Measurements from ENCODE around the gene ANKRD34B. TPM values are rescaled to one million over a fixed set of nuclear protein-coding genes. Genes with fewer than 3 reads are reported as not detected.

The ANKRD34B gene
- total RNA-seq, 1 donor from 2014 or later: 0.17 TPM

- no peak overlapping the region for H3K27ac Mint-ChIP-seq
- H3K27me3 Mint-ChIP-seq: peaks cover 36% of the 10 kb centered on the region
- no peak for TF ChIP-seq CTCF (IDR thresholded peaks at IDR 0.05; ENCODE audit: unreplicated experiment)
- DNase-seq (ENCODE audit: low spot score, unreplicated experiment): no peak
- no peaks in the 10 kb centered on the region for H3K36me3 Mint-ChIP-seq (ENCODE audit: insufficient read depth)
- no peak overlapping the region for H3K4me3 Mint-ChIP-seq (ENCODE audit: low read depth)
- H3K4me1 Mint-ChIP-seq (ENCODE audit: low read depth): no peaks in the 10 kb centered on the region
- H3K9me3 Mint-ChIP-seq (ENCODE audit: low read depth): no peaks in the 10 kb centered on the region
Measured at GRCh38 chr5:80559244-80559643, 10.8 kb downstream of the ANKRD34B start.

- Mint-ChIP-seq H3K4me3 (ENCODE audit: low read depth) (no peak overlapping the region), H3K4me1 (ENCODE audit: low read depth) (no peaks in the 10 kb centered on the region), H3K9me3 (ENCODE audit: low read depth) (no peaks in the 10 kb centered on the region), H3K36me3 (ENCODE audit: insufficient read depth) (no peaks in the 10 kb centered on the region), H3K27me3 (peaks cover 18% of the 10 kb centered on the region), H3K27ac (no peak overlapping the region)
- TF ChIP-seq CTCF (IDR thresholded peaks at IDR 0.05; ENCODE audit: unreplicated experiment): no peak
- DNase-seq (ENCODE audit: low spot score, unreplicated experiment): no peak
Measured at GRCh38 chr5:80555099-80555498, 15.0 kb downstream of the ANKRD34B start.

- no peak overlapping the region for H3K4me3 Mint-ChIP-seq (ENCODE audit: low read depth)
- DNase-seq (ENCODE audit: low spot score, unreplicated experiment): no peak
Measured at GRCh38 chr5:80554646-80555045, 15.4 kb downstream of the ANKRD34B start.

GRCh38 chr5:80541392-80541791 is 28.7 kb downstream of the ANKRD34B start:
- Mint-ChIP-seq H3K4me1 (ENCODE audit: low read depth) (no peaks in the 10 kb centered on the region), H3K27me3 (no peaks in the 10 kb centered on the region), H3K27ac (no peak overlapping the region), H3K4me3 (ENCODE audit: low read depth) (no peak overlapping the region), H3K9me3 (ENCODE audit: low read depth) (peaks cover 4% of the 10 kb centered on the region), H3K36me3 (ENCODE audit: insufficient read depth) (no peaks in the 10 kb centered on the region)
- DNase-seq (ENCODE audit: low spot score, unreplicated experiment): no peak
- no peak for TF ChIP-seq CTCF (IDR thresholded peaks at IDR 0.05; ENCODE audit: unreplicated experiment)

More at GRCh38 chr5:80554646-80555045, 15.4 kb downstream of the ANKRD34B start:
- no peaks in the 10 kb centered on the region for H3K4me1 Mint-ChIP-seq (ENCODE audit: low read depth)
- H3K27me3 Mint-ChIP-seq: peaks cover 16% of the 10 kb centered on the region
- no peaks in the 10 kb centered on the region for H3K36me3 Mint-ChIP-seq (ENCODE audit: insufficient read depth)
- peaks cover 4% of the 10 kb centered on the region for H3K9me3 Mint-ChIP-seq (ENCODE audit: low read depth)
- H3K27ac Mint-ChIP-seq: no peak overlapping the region
- TF ChIP-seq CTCF (IDR thresholded peaks at IDR 0.05; ENCODE audit: unreplicated experiment): no peak

GRCh38 chr5:80540691-80541090 is 29.4 kb downstream of the ANKRD34B start:
- Mint-ChIP-seq H3K4me3 (ENCODE audit: low read depth) (no peak overlapping the region), H3K27ac (no peak overlapping the region)

More at GRCh38 chr5:80540691-80541090, 29.4 kb downstream of the ANKRD34B start:
- no peak for TF ChIP-seq CTCF (IDR thresholded peaks at IDR 0.05; ENCODE audit: unreplicated experiment)
- H3K9me3 Mint-ChIP-seq (ENCODE audit: low read depth): peaks cover 5% of the 10 kb centered on the region
- no peaks in the 10 kb centered on the region for H3K4me1 Mint-ChIP-seq (ENCODE audit: low read depth)
- H3K27me3 Mint-ChIP-seq: no peaks in the 10 kb centered on the region
- no peaks in the 10 kb centered on the region for H3K36me3 Mint-ChIP-seq (ENCODE audit: insufficient read depth)
- DNase-seq (ENCODE audit: low spot score, unreplicated experiment): no peak

Data from progenitor cell of endocrine pancreas (in vitro differentiated cells).